Globus pallidus (tissue), 1 donor: ENCODE data around the gene LNPEP.
"Not testable (repeated sequence)": the region's sequence is repeated elsewhere in the genome, so short reads cannot be mapped to it uniquely, and the experiment has no call there.

Experiments used
- DNase-seq: peaks from one replicate; pipeline ENCODE4 v3.0.0-alpha.2; 2015; ENCODE audit warnings: low spot score

LNPEP gene

DNA sequence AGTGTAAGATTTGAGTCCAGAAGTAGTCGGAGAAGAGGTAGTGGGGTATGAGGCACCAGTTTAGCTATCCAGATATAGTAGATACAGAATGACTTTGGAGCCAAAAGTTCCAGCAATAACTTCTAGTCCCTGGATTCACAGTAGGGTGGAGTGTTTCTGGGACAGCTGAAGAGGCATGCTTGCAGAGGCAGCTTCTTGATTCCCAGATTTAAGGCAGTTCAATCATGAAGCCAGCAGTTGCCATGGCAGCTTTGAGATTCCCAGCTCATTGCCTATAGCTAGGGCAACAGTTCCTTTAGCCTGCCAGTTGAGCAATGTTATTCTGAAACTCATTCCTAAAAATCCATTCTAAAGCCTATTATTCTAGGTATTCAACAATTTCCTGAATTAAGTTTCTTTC is 127.4 kb downstream of the LNPEP start:
- DNase-seq, result no peak

DNA sequence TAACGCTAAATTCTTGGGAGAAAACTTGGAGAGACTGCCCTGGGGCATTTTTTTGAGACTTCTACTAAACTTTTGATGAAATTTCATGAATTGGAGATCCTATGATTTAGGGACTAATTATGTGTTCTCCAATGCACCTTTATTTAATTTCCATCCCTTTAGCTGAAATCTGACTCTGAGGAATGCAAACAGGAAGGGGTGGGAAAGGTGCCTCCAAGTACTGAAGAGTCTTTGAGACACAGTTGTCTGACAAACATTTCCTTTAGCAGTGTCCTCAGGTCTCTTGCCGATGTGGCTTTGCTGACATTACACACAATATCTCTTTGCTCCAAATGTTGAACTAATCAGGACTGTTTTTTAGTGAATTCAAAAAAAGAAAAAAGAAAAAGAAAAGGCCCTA is 129.6 kb downstream of the LNPEP start:
- DNase-seq, result no peak

DNA sequence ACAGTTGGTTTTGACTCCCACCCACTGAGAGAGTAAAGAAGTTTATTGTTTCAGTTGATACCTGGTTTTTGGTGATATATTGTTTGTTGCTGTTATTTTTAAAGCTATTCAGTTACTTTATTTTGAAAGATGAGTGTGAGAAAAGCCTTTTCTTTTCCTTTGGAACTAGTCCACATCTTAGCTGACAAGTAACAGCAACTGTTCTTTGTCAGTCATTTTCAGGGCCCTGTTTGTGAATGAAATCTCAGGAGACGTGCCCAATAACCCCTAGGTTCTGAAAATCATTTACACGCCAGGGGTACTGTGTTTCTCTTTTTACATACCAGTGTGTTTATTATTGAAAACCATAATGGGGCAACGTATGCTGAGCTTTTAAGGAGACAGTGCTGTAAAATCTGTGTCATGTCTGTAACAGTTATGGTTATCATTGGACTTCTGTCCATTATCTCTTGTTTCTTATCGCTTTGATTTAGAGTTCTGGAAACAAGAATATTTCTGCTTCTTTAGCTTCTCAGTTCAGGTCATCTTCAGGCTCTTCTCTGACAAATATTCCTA is 131.5 kb downstream of the LNPEP start:
- DNase-seq, result no peak

DNA sequence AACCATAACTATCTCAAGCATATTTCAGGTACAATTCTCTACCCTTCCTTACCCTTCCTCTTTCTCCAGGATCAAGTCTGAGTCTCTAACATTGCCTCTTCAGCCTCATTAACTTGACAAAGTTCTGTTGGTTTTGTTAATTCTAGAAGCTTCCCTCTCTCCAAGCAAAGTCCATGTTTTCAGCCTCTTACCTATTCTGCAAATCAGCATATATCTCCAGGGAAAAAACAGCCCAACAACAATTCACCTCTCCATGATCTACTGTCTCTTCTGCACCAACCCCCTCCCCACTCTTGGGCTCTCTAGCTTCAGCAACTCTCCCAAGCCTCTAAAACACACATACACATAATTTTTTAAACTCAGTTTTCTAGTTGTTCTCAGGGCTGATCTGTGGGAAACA is 134.4 kb downstream of the LNPEP start:
- no peak for DNase-seq

DNA sequence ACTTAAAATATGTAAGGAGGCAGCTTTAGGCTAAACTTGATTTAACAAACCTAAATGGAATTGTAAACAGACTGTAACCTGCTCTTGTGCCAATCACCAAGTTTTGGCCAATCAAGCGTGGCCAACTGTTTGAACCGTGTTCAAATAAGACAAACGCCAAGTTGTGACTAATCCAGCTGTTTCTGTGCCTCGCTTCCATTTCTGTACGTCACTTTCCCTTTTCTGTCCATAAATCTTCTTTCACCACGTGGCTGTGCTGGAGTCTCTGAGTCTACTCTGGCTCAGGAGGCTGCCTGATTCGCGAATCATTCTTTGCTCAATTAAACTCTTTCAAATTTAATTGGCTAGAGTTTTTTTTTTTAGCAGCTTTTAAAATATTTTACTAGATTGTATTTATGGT is 135.2 kb downstream of the LNPEP start:
- DNase-seq, result peak; percentile 70

DNA sequence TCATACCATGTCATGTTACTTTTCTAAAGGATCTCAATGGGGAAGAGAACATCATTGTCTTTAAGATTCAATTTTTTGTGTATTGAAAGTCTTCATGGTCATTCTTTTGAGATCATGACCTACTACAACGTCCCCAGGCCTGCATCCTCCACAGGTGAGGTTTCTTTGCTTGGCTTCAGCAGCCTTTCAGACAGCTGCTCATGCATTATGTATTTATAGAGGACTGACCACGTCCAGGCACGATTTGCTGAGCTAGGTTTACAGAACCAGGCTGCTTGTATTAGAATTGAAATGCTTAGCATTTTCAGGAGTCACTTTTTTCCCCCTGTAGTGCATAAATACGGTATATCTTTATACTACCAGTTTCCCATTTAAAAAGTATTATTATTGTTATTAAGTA is 136.1 kb downstream of the LNPEP start:
- no peak for DNase-seq

DNA sequence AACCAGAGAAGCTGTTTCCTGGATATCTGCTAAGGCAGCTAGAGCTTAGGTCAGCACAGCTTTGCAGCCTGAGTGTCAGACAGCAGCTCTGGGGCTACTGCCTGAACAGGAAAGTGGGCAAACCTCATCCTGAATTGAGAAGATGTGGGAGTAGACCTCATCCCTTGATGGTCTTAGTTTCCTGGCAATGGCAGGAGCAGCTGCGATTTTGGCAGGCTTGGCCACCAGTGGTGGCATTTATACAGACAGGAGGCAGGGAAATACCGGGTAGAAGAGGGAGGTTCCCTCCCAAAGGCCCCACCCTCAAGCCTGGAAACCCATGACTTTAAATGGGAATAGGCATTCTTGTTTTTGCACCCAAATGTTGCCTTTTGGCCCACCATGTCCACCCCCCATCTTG is 136.8 kb downstream of the LNPEP start:
- DNase-seq, result no peak

DNA sequence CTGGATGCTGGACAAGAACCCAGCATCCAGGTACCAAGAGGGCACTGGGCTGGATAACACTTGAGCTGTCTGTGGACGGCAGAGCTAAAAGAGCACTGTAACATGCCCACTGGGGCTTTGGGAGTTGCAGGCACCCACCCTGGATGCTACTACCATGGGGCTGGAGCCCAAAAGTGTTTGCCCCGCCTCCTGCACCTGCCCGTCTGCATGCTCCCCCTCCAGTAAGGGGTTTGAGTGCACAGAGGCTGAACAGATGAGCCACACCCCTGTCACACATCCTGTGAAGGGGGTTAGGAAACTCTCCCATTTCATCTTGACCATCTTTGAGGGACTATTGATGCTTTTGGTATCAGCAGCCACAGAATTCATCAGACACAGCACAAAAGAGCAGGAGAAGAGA is 137.5 kb downstream of the LNPEP start:
- no peak for DNase-seq

DNA sequence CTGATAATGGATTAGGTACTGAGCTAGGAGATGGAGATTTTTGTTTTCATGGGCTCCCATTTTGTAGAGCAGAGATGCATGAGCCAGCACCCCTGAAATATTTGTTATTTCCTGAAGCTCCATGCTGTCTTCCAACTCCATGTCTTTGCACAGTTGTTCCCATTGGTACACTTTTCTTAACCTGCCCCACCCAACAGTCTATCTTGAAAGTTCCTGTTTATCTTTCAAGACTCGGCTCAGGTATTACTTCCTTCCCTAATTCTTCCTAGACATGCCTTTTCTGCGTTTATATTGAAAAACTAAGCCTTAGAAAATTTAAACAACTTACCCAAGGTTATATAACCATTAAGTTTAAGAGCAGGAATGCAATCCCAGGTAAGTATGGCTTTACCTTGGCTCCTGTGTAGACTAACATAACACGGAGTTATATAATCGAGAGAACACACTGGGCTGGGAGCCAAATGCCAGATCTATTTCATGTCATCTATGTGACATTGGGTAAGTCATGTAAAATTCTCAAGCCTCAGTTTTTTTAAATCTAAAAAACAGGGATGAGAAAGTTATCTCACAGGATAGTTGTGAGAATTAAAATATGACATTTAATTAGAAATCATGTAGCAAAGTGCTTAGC is 139.1 kb downstream of the LNPEP start:
- no peak for DNase-seq

DNA sequence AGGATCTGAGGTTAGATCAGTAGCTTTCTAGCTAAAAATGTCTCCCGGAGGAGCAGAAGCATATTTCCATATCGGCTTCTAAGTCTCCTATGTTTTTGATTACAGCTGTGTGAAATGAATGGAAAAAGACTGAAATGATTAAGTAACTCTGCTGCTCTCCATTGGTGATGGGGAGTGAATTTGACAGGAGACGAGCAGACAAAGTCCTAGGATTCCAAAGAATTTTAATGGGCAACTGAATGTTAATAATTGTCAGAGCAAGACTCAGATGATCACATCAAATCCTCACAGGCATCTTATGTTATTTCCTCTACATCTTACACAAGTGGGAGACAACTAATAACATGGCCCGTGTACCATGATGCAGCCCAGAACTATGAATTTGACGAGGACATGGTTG is 139.8 kb downstream of the LNPEP start:
- DNase-seq, result no peak

DNA sequence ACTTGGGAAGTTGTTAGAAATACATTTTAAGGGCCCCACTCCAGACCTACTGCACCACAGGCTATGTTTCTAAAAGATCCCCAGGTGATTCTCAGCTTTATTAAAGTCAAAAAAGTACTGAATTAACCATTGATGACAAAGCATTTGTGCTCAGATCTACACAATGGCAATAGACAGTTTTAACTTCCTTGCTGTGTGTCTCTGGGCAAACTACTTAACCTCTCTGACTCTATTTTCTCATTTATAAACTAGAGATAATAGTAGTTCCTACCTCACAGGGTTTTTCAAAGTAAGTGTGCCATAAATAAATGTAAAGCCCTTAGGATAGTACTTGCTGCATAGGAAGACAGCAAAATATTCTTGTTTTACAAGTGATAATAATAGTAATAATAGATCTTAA is 140.2 kb downstream of the LNPEP start:
- DNase-seq, result no peak

DNA sequence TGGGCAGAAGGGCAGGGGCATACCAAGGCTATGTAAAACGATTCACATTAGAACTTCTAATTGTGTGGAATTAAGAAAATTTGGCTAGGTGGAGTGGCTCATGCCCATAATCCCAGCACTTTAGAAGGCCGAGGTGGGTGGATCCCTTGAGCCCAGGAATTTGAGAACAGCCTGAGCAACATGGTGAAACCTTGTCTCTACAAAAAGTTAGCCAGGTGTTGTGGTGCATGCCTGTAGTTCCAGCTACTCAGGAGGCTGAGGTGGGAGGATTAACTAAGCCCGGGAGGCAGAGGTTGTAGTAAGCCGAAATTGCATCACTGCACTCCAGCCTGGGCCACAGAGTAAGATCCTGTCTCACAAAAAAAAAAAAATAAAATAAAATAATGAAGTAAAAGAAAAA is 141.4 kb downstream of the LNPEP start:
- no peak for DNase-seq

DNA sequence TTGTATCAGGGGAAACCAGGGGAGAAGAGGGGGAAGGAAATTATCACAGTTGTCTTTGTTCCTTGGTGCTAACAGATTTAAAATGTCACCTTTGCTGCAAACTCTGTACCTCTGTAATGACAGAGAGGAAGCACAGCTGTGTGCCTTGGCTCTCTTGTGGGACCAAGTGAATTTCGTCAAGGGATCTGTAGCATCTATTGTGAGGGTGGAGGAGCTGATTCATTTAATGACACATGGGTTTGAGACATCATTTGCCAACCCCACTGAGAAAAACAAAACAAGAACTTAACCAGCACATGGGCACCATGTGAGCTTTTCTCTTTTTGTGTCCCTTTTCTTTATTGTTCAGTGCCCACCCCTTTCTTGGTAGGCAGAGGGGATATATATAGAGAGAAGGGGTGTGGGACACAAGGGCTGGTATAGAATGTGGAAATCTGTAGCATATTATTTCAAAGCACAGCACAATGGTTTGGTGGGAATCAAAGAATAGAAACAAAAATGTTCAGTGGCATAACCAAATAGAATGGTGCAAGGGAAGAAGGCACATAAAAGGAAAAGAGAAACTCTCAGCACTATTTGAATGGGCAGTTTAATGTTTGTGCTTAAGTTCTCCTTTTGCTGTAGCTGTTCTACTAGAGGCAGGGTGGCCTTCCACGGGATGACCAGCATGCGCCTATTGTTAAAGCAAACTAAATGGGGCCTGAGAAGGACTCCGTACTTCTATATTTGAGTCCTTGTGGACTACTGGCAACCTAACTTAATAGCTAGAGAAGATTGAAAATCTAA is 143.3 kb downstream of the LNPEP start:
- DNase-seq, result no peak

DNA sequence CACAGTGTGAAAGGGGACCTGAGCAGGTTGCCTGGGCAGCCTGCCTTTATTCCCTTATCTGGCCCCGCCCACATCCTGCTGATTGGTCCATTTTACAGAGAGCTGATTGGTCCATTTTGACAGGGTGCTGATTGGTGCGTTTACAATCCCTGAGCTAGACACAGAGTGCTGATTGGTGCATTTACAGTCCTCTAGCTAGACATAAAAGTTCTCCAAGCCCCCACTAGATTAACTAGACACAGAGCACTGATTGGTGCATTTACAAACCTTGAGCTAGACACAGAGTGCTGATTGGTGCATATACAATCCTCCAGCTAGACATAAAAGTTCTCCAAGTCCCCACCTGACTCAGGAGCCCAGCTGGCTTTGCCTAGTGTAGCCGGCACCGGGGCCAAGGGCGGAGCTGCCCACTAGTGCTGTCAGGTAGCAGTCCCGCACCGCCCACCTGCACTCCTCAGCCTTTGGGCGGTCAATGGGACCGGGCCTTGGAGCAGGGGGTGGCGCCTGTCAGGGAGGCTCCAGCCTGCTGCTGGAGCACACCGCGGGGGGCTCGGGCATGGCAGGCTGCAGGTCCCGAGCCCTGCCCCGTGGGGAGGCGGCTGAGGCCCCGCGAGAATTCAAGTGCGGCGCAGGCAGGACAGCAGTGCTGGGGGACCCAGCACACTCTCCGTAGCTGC is 149.0 kb downstream of the LNPEP start:
- not testable (repeated sequence) for DNase-seq

DNA sequence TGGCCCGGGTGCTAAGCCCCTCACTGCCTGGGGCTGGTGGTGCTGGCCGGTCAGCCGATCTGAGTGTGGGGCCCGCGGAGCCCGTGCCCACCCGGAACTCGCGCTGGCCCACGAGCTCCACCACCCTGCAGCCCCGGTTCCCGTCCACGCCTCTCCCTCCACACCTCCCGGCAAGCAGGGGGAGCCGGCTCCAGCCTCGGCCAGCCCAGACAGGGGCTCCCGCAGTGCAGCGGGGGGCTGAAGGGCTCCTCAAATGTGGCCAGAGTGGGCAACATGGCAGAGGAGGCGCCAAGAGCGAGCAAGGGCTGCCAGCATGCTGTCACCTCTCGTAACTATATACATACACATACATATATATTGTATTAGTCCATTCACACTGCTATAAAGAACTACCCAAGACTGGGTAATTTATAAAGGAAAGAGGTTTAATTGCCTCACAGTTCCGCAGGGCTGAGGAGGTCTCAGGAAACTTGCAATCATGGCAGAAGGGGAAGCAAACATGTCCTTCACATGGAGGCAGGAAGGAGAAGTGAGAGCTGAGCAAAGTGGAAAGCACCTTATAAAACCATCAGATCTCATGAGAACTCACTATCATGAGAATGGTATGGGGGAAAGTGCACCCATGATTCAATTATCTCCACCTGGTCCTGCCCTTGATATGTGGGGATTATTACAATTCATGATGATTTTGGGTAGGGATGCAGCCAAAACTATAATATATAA is 149.7 kb downstream of the LNPEP start:
- no peak for DNase-seq
